ENCODE data around the gene ASTN2.

ASTN2 gene

DNA sequence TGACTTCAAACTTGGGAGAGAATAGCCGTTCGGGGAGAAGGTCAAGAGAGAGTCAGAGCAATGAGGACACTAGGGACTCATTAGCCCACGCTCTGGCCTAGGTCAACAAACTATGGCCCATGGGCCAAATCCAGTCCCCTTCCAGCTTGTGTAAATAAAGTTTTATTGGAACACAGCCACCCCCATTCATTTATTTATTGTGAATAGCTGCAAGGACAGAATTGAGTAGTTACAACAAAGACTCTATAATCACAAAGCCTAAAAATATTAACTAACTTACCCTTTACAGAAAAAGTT is 760.9 kb downstream of the ASTN2 start:
- in situ Hi-C loops (cut with MboI; ENCODE audit: low sequenced_read_pairs), result no loop called here

DNA sequence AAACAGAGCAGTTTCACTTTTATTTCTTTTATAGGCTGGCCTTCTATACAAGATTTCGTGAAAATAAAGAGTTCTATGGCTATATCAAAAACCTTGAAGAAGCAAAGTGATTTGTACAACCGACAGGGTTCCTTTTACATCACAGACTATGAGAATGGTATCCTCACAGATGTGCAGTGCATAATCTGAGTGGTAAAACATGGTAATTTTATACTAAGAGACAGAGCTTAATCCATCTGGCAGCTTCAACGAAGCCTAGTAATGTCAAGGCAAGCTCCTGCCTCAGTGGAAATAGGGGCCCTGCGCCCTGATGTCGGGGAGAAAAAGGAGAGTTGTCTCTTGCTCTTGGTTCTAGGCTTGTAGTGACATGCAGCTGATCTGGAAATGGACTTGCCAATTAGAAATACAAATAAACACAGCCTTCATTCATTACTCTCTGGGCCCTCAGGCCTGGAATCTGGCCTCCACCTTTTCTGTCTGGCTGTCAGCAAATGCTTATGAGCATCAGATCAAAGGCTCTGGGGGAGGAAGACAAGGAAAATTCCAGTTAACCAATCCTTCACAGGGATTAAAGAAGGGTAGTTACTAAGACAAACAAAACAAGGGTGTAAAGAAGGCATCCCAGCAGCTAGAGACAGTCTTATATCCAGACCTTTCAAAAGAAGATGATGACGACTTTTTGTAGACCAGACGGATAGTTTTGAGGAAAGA is 761.4 kb downstream of the ASTN2 start:
- in situ Hi-C loops (cut with MboI; ENCODE audit: low sequenced_read_pairs), result no loop called here

DNA sequence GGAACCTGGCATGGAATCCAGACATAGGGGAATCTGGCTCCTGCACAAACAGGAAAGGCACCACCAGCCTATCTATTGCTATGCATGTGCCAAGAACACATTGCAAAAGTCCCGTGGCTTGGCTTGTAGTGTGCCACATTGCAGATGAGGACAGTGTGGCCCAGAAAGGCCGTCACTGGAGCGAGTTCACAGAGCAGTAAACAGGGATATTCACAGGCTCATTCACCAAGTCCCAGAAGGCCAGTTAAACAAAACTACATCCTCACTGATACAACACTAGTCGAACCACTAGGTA is 767.4 kb downstream of the ASTN2 start:
- in situ Hi-C loops (cut with MboI; ENCODE audit: low sequenced_read_pairs), result no loop called here

DNA sequence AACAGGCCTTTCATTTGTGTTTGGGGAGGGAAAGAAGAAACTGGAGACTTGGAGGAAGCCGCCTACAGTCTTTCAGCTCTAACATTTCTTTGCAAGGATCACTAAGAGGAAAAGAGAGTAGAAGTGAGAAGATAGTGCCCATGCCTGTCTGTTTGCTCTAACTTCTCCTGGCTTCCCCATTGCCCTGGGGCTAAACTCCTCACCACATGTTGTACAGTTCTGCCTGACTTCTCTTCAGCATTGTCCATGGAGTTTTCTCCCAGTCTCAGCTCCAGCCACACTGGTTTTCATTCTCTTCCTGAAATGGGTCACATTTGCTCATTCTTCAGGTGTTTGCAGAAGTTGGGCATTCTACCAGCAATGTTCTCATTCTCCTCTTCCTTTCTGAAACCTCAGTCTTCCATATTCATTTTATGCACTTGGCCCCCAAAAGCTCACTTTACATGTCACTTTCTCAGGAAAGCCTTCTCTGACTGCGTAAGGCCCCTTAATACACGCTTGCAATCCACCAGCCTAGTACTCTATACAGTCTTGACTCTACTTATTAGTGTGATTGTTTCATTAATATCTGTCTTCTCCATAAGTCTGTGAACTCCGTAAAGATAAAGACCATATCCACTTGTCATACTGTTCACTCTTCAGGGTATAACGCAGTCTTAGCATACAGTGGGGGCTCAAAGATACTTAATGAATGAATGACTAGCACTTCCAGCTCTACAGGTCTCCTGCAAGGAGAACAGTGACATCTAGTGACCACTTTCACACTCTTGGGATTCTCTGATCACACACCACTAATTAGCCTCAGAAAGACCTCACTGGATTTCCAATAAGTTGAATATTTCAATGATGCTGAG is 768.0 kb downstream of the ASTN2 start:
- in situ Hi-C loops (cut with MboI; ENCODE audit: low sequenced_read_pairs), result no loop called here

DNA sequence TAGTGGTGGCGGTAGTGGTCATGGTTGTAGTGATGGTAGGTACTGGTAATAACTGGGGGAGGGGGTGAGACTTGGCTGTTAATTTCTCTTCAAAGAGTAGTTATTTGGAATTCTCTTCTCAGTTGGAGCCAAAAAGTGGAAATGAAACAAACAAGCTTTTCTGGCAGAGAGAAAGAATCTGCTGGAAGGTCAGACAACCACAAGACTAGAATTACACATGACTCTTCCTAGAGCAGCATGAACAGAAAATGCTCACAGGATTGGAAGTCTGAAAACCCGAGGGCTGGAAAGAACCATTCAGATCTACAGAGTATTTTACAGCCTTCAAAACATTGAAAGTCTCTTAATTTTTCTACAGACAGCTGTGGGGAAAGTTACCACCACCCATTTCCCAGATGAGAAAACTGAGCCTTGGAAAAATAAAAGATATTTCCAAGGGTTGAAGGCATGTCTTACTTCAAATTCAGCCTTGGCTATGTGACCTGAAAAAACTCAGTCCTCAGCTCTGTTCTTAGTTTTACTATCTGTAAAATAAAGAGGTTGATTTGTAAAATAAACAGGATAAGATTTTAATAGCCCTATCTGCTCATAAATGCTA is 770.7 kb downstream of the ASTN2 start:
- in situ Hi-C loops (cut with MboI; ENCODE audit: low sequenced_read_pairs), result no loop called here

DNA sequence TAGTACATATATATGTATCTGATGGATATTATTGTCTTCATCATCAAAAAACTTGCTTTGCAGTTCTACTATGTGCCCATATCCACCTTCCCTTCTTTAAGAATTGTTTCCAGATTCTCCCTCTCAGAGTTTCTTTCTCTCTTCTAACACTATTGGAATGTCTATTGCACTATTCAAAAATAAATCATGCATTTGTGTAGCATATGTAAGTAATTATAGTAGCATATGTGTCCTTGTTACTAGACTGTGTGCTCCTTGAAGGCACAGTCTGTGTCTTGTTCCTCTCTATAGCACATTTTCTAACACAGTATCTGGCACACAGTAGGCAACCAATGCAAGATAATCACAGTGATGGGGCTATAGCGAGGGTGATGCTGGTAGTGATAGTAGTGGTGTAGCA is 771.2 kb downstream of the ASTN2 start:
- in situ Hi-C loops (cut with MboI; ENCODE audit: low sequenced_read_pairs), result no loop called here

DNA sequence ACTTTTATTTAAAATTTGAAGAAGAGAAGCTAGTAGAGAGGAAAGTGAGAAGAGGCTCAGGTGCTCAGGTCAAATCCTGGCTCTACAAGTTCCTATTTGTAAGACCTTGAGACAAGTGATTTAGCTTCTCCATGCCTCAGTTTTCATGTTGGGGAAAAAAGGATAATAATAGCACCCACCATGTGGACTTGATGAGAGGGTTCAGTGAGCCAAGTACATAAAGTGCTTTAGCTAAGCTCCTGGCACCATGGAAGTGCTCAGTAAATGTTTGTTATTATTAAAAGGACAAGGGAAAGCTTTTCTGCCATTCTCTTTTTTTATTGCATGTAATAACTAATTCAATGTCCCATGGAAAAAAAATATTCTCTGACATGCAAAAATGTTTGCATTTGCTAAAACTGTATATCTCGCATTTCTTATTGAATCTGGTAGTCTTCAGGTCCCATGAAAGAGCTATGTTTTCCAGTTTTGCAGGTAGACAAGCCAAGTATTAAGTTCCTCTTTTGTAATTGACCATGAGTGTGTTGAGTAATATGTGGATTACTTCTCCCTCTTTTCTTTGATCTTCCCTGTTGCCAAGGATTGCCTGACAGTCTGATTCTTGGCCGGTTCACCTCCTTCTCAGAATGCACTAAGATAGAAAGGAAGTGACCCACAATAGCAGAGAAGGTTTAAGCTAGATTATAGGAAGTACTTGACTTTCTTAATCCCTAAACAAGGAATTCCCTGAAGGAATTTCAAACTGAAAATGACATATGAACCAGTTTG is 773.4 kb downstream of the ASTN2 start:
- in situ Hi-C loops (cut with MboI; ENCODE audit: low sequenced_read_pairs), result no loop called here

DNA sequence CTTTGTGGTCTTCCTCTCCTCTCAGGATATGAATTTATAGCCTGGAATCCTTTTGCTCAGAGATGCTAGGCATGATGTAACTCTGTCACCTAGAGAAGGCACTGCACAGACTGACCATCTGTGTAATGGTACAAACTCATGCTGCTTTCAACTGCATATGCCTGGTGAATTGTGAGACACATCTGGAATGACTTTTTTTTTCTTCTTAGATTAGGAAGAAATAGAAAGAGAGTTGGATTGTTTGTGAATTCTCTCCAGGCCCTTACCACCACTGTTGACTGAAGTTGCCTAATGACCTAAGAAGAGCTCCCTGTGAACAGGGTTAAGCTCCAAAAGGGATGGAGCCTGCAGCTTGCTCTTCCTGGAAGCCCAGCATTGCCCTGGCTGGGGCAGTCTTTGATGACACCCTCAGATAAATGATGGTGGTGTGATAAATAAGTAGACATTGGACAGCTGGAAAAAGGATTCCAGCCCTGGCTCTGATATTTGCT is 775.6 kb downstream of the ASTN2 start:
- in situ Hi-C loops (cut with MboI; ENCODE audit: low sequenced_read_pairs), result no loop called here

DNA sequence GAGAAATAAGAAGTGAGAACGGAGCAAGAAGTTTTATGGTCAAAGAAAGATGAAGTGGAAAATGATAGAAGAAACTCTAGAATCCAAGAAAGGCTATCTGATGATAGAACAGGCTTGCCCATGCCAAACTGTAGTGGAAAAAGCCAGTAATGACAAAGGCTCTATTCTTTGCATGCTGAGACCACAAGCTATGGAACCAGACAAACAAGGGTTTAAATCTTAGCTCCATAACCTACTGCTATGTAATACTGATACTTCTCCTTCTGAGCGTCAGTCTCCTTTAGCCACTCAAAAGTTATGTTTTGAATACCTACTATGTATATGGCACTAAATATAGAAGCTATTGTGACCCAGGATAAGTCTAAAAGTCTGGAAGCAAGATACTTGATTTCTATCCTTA is 778.9 kb downstream of the ASTN2 start:
- in situ Hi-C loops (cut with MboI; ENCODE audit: low sequenced_read_pairs), result no loop called here

DNA sequence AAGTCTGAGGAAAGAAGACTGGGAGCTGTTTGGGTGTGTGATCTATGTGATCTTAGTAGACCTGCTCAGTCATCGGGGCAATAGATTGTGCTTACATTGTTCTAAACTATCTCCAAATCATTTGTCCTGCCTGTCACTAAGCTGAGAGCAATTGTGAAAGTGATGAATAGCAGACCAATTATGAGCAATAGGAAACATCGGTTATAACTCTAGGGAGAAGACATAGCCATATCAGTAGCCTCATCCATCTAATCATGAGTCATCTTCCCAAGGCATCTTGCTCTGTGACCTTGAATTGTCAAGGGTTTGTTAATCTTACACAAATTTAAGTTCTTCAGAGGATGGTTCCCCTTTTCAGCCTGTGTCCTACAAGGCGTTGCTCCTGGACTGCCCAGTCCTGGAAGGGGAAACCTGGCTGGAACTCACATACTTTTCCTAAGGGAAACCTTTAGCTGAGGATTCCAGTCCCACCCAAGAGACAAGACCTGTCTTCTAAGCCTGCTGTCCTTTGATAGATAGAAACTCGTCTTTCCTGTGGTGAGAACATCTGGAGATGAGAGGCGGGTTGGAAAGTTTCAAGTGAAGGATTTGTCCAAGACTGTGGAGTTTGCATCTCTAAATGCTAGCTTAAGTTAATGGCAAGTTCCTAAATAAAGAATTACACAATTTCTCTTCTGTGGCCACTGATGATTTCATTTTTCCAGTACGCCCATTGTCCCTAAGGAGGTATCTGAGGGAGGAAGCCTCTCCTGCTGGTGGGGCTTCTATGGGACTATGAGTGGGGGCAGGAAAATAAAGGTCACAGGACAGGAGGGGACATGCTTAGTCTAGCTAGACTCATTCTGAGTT is 781.6 kb downstream of the ASTN2 start:
- in situ Hi-C loops (cut with MboI; ENCODE audit: low sequenced_read_pairs), result no loop called here

DNA sequence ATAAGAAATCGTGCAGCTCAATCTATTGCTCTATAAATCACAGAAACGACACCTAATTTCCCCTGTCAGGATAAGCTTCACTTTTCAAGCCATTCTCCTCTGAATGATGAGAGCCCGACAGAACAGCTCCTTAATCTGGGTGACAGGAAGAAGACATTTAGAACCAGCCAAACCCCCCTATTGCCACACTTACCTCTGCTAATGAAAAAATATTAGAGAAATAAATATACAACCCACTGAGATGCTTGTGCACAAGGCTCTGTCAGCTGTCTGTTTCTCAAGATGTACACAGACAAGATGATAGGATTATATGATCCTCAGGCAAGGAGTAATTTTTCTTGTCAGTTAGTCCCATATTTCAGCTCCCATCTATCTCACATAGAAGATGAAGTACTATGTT is 785.2 kb downstream of the ASTN2 start:
- in situ Hi-C loops (cut with MboI; ENCODE audit: low sequenced_read_pairs), result no loop called here

DNA sequence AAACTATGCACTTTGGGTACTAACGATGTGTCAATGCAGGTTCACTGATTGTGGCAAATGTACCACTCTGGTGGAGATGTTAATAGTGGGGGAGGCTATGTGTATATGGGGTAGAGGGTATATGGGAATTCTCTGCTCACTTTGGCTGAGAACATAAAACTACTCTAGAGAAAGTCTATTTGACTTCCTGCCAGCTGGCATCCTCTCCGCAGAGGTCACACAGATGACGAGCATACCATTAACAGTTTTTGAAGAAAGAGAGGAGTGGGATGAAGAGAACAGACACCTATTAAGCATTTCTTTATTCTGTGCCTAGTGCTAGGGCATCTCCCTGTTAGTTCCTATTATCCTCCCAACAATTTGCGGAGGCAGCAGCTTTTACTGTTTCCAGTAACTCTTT is 786.1 kb downstream of the ASTN2 start:
- in situ Hi-C loops (cut with MboI; ENCODE audit: low sequenced_read_pairs), result no loop called here

DNA sequence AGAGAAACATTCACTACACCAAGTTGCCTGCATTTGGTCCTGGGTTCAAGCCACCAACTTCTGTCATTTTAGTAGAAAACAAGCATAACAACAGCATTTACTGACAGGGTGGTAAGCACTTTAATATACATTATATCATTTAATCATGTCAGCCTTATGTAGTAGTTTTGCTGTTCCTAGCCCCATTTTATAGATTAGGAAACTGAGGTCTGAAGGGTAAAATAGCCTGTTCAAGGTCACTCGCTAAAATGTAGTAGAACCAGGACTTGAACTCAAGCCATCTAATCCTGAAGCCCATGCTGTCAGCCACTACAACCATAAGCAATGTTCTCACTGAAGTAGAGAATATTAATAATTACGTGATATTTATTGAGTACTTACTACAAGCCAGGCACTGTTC is 787.4 kb downstream of the ASTN2 start:
- in situ Hi-C loops (cut with MboI; ENCODE audit: low sequenced_read_pairs), result no loop called here

DNA sequence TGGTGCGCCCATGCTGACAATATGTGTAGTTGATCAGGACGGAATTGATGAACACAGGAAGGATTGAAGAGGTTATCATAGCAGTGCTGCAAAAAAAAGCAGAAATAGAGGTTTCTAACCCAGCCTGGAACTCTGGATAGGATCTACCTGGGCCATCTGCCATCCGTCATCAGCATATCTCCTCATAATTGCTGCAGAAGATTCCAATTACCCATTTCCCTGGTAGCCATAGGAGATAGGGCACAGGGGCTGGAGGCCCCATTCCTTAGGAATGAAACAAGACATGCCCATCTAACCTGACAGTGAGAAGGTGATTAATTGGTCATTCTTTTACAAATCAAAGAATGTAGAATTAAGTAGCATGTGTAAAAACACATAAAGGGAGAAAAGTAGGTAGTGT is 788.1 kb downstream of the ASTN2 start:
- in situ Hi-C loops (cut with MboI; ENCODE audit: low sequenced_read_pairs), result no loop called here

DNA sequence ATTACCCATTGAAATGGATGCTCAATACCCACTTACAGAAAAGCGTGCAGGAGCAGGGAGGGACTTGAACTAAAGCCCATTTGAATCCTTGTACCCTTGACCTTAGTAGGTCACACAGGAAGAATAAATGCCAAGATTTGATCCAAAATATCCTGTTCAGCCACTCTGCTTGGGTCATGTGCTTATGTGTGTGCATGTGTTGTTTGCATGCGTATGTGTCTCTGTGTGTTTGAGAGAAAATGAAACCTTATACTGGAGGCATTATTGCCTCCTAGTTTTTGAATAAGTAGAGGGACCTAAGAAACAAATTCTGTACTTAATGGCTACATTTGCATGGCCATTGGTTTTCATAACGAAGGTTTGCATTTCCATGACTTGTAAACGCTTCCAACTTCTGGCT is 791.1 kb downstream of the ASTN2 start:
- in situ Hi-C loops (cut with MboI; ENCODE audit: low sequenced_read_pairs), result no loop called here

DNA sequence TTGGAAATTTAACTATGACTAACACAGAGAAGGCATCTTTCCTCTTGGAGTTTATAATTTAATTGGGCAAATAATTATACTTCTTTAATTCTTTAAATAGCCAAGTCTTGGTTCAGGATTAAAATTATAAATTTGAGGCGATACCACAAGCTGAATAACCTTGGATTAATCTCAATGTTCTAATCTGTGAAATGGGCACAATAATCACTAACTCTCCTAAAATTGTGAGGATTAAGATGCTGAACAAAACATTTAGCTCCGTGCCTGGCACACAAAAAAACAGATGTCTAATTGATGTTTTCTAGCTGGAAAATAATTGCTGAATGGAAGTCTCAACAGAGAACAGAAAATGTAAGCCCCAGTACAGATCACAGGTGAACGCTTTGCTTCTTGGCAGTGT is 797.5 kb downstream of the ASTN2 start:
- in situ Hi-C loops (cut with MboI; ENCODE audit: low sequenced_read_pairs), result no loop called here

DNA sequence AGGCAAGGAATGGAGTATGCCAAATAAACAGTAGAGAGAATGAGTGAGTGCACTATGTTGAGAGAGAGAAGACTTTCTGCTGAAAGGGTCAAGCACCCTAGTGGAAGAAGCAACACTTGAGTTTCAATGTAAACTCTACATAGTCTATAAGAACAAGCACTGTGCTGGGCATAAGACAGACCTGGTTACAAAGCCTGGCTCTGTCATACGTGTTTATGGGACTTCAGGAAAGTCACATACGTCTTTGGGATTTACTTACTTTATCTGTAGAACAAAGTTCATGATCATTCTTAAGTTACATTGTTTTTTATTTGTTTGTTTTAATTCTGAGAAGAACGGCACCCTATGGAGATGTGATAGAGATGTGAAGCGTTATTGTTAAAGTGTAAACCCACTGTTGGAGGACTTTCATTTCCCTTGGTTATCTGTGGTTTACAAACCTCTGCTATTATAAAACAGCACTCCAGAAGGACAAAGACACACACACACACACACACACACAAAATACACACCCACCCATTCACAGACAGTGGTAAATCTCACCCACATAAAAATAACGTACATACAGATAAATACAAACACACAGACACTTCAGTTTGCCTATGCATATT is 798.4 kb downstream of the ASTN2 start:
- in situ Hi-C loops (cut with MboI; ENCODE audit: low sequenced_read_pairs), result no loop called here

DNA sequence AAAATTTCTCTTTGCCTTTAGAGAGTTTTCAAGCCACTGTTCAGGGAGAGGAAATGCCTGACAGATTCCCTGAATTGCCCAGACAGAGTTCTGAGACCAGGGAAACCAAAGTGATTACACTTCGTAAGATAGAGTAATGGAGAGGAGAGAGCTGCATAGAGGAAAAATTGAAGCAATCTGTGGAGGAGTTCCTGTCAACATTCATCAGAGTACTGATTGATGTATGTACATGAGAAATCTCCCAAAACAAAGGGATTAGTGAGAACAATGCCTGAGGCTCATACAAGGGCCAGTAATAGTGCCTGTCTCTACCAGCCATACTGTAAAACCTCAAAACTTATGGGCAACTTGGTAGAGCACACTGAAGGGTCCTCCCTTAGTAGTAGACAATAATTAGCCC is 806.8 kb downstream of the ASTN2 start:
- in situ Hi-C loops (cut with MboI; ENCODE audit: low sequenced_read_pairs), result no loop called here

DNA sequence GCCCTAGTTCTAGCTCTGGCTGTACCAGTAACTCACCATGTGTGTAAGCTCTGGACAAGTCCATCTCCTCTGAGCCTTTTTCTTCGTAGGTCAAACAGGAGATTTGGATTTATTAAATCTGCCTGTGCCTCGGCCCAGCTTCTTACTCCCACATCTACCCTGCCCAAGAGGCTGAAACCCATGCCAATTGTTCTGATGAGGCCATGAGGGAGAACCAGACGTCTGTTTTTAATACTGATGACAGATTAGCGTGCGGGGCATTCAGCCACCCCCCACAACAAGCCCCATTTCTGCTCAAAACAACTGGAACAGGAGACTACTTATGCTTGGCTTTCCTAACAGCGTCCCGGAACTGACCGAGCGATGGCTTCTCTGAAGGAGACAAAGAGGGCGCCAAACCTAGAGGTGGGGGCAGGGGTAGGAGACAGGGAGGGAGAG is 808.9 kb downstream of the ASTN2 start:
- in situ Hi-C loops (cut with MboI; ENCODE audit: low sequenced_read_pairs), result no loop called here

DNA sequence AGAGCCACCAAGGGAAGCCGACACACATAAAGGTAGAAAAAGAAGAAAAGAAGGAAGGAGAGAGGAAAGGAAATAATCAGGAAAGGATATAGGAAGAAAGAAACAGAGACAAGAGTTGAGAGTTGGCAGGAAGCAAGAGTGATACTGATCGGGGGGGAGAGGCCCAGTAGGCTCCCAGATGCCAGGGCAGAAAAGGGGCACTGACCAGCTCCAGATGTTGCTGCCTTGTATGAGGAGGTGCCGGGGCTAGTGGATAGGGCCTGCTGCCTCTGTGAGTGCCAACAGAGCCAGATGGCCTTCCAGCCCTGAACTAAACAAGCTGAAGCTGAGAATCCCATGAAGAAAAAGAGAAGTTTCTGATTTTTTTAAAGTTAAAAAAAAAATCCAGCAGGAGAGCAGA is 809.8 kb downstream of the ASTN2 start:
- in situ Hi-C loops (cut with MboI; ENCODE audit: low sequenced_read_pairs), result no loop called here
